Gastroesophageal sphincter (tissue), 3 donors: ENCODE measurements around the gene CEACAM6.

Source experiments
- CTCF ChIP-seq, 4 experiments: fragments of 200-600 bp in 2 of 4; fragments of 450-650 bp in 2 of 4; sonication (generic) in 1 of 4; IDR thresholded peaks; one replicate each; pipeline ENCODE4 v1.5.1; 2017 to 2019; ENCODE audit warnings: antibody characterized with exemption in 4 of 4, mild to moderate bottlenecking in 2 of 4, moderate library complexity in 2 of 4
- EP300 ChIP-seq: sonication (generic); formaldehyde crosslinking; IDR thresholded peaks from one replicate; pipeline ENCODE4 v1.6.1; 2017; ENCODE audit warnings: antibody characterized with exemption, mild to moderate bottlenecking
- POLR2A ChIP-seq, 2 donors: fragments of 450-650 bp; IDR thresholded peaks; one replicate each; pipeline ENCODE4 v1.6.1; 2017; ENCODE audit warnings: antibody characterized with exemption in 2 of 2, mild to moderate bottlenecking in 2 of 2, moderate library complexity in 1 of 2
- POLR2AphosphoS5 ChIP-seq: sonication (generic); formaldehyde crosslinking; IDR thresholded peaks from one replicate; pipeline ENCODE4 v1.6.1; 2017; ENCODE audit warnings: antibody characterized with exemption

GRCh38 chr19:41787055-41787454 lies 31.7 kb downstream of the CEACAM6 start:
- TF ChIP-seq CTCF (IDR thresholded peaks at IDR 0.05) = no peak
- TF ChIP-seq POLR2A (IDR thresholded peaks at IDR 0.05) = no peak
- TF ChIP-seq EP300 = no peak
- no peak for TF ChIP-seq POLR2AphosphoS5
